GM18867 (cell line): ENCODE results near the gene SLC44A4.
"Not testable (repeated sequence)": the region's sequence is repeated elsewhere in the genome, so short reads cannot be mapped to it uniquely, and the experiment has no call there.

Experiments used
- ATAC-seq: cut with Tn5 transposase; IDR thresholded peaks from one replicate; pipeline ENCODE4 v1.9.1; 2021; ENCODE audit warnings: mild to moderate bottlenecking, moderate library complexity; ENCODE audit not compliant: unreplicated experiment

Gene SLC44A4

DNA sequence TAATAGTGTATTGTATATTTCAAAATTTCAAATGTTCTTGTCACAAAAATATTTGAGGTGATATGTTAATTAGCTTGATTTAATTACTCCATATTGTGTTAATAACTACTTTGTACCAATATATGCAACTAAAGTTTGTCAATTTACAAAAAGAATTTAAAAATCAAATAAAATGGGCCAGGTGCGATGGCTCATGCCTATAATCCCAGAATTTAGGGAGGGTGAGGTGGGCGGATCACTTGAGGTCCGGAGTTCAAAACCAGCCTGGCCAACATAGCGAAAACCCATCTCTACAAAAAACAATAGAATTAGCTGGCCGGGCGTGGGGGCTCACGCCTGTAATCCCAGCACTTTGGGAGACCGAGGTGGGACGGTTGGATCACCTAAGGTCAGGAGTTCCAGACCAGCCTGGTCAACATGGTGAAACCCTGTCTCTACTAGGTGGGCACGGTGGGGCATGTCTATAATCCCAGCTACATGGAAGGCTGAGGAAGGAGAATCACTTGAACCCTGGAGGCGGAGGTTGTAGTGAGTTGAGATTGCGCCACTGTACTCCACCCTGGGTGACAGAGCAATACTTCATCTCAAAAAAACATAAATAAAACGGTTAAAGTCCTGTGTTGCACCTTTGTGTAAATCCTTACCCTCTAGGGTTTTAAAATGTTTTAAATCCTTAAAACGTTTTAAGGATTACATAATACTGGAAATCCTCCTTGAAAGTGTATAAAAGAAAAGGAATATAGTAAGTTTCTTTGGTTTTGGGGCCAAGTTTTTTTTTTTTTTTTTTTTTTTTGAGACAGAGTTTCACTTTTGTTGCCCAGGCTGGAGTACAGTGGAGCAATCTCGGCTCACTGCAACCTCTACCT, 47.2 kb downstream of the SLC44A4 start:
- ATAC-seq = no peak

DNA sequence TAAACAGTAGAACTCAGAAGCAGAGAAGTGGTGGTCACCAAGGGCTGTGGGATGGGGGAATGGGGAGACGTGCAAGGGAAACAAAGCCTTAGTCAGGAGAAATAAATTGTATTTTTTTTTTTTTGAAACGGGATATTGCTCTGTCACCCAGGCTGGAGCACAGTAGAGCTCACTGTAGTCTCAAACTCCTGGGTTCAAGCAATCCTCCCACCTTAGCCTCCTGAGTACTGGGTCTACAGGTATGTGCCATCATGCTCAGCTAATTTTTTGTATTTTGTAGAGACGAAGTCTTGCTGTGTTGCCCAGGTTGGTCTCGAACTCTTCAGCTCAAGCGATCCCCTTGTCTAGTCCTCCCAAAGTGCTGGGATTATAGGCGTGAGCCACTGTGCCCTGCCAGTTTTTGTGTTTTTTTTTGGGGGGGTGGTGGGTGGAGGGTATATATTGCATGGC, 47.9 kb downstream of the SLC44A4 start:
- no peak for ATAC-seq

DNA sequence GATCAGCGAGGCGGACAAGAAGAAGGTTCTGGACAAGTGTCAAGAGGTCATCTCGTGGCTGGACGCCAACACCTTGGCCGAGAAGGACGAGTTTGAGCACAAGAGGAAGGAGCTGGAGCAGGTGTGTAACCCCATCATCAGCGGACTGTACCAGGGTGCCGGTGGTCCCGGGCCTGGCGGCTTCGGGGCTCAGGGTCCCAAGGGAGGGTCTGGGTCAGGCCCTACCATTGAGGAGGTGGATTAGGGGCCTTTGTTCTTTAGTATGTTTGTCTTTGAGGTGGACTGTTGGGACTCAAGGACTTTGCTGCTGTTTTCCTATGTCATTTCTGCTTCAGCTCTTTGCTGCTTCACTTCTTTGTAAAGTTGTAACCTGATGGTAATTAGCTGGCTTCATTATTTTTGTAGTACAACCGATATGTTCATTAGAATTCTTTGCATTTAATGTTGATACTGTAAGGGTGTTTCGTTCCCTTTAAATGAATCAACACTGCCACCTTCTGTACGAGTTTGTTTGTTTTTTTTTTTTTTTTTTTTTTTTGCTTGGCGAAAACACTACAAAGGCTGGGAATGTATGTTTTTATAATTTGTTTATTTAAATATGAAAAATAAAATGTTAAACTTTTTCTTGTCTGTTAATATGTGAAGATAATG, 49.0 kb downstream of the SLC44A4 start:
- ATAC-seq = no peak

DNA sequence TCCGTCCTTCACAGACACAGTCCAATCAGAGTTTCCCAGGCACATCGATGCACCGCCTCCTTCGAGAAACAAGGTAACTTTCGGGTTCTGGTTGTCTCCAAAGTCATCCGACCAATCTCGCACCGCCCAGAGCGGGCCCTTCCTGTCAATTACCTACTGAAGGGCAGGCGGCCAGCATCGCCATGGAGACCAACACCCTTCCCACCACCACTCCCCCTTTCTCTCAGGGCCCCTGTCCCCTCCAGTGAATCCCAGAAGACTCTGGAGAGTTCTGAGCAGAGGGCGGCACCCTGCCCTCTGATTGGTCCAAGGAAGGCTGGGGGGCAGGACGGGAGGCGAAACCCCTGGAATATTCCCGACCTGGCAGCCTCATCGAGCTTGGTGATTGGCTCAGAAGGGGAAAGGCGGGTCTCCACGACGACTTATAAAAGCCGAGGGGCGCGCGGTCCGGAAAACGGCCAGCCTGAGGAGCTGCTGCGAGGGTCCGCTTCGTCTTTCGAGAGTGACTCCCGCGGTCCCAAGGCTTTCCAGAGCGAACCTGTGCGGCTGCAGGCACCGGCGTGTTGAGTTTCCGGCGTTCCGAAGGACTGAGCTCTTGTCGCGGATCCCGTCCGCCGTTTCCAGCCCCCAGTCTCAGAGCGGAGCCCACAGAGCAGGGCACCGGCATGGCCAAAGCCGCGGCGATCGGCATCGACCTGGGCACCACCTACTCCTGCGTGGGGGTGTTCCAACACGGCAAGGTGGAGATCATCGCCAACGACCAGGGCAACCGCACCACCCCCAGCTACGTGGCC, 51.3 kb downstream of the SLC44A4 start, which contains the start of gene HSPA1B:
TSS of gene HSPA1B (plus strand) at position 453 of the 794 bp plus-strand sequence. CDS start at position 666, 213 bp downstream.
- peak; percentile 68 for ATAC-seq

DNA sequence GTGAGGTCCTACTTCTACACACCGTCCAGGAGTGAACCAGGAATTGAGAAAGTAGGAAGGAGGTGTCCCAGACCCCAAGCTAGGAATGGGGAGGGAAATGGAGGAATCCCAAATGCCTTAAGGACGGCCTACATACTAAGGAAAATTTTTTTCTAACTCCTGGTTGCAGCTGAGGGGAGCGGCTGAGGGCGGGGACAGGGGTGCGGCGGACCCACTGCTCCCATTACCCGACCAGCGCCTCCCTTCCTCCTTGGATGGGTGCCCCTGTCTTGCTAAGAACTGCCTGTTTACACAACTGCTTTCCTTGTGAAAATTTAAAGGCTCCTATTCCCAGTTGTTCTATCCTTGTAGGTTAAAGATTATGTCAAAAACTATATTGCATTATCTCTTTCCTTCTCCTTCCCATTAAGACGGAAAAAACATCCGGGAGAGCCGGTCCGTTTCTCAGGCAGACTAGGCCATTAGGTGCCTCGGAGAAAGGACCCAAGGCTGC, 52.0 kb downstream of the SLC44A4 start:
- peak; percentile 13 for ATAC-seq

DNA sequence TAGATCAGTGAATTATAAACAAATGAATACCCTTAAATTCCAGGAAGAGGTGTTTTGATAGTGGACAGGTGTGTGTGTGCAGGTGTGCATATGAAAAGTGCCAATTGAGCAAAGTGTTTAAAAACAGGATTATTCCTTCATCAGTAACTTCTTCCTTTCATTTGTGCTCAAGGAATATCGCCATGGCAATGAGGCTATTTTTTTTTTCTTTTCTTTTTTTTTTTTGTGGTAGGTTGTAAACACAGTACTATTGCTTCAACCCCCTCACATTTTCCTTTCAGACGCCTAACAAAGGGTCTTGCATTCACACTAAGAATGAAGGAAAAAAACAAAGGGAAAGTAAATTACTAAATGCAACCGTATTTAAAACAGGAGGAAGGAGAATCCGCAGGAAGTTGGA, 53.2 kb downstream of the SLC44A4 start:
- no peak for ATAC-seq

DNA sequence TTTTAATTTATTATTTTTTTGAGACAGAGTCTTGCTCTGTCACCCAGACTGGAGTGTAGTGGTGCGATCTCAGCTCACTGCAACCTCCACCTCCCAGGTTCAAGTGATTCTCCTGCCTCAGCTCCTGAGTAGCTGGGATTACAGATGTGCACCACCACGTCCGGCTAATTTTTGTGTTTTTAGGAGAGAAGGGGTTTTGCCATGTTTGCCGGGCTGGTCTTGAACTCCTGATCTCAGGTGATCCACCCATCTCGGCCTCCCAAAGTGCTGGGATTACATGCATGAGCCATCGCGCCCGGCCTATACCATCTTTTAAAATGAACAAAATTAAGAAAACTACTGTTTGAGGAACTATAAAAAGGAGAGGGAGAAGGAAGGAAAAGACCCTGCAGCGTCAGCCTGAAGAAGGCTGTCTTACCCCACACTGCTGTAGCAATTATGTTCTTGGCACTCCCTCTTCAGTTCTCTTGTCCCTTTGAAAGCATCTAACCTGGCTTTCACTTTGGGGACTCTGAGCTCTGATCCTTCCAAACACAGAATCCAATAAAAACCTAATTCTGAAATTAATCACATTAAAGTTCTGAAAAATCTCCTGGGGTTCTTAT, 55.1 kb downstream of the SLC44A4 start:
- not testable (repeated sequence) for ATAC-seq

DNA sequence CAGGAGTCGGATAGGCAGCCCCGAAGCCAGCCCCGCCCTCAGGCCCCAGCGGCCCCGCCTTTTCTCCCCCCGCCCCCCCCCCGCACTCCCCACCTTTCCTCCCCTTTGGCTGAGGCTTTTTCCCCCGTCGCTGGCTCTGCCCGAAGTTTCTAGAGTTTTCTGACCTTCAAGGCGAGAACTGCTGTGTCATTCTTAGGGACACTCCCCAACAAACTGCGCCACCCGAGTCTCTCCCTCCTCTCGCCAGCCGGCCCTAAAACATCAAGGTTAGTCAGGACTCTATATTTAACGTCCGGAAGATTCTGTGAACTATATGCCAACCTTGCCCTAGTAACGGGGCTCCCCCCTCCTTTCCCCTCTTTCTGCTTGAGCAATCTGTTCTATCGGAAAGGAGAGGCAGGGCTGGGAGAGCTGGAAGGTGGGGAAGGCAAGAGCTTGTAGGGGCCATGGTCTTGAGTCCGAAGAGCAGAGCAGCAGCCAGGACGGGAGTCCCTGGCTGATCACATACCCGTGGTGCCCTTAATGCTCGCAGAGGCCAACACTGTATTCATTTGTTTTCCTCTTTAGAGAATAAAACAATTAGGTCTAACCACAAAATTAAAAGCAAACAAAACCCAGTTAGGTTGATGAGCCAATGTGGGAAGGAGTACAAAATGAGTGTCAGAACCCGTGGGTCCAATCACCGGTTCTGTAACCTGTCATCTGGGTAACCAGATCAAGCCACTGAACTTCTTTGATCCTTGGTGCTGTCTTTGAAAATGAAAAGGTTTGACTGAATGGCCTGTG, 56.6 kb downstream of the SLC44A4 start:
- ATAC-seq = peak; percentile 35

DNA sequence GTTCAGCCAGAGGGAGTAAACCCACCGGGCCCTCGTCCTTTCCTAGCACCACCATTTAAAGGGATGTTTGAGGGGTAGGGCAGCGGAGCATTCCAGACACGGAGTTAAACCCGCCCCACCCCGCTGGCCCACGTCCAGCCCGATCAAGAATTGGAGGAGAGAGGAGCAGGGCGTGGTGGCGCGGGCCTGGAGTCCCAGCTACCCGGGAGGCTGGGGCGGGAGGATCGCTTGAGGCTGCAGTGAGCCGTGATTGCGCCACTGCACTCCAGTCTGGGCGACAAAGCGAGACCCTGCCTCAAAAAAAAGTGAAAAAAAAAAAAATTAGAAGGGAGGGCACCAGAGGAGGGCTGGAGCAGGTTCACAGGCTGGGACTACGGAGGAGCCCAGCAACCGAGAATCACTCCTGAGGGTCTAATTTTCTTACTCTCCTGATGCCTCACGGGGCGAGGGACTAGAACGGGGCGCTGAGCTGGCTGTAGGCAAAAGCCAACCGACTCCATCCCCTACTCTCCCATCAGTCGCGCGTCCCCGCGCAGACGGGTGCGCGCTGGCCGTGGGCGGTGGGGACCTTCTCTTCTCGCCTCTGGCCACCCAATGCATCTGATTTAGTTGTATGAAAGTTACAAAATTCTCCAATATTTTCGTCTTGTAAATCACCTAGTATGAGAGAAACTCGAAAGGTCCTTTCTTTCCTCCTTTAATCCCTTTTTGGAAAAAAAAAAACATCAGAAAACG, 57.3 kb downstream of the SLC44A4 start:
- ATAC-seq = peak; percentile 33

DNA sequence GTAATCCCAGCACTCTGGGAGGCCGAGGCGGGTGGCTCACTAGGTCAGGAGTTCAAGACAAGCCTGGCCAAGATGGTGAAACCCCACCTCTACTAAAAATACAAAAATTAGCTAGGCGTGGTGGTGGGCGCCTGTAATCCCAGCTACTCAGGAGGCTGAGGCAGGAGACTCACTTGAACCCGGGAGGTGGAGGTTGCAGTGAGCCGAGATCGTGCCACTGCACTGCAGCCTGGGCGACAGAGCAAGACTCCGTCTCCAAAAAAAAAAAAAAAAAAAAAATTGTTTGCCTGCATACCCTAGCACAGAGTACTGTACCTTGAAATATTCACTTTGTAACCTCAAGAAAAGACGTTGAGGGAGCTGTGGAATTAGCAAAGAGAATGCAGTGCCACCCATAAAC, 58.4 kb downstream of the SLC44A4 start:
- not testable (repeated sequence) for ATAC-seq

DNA sequence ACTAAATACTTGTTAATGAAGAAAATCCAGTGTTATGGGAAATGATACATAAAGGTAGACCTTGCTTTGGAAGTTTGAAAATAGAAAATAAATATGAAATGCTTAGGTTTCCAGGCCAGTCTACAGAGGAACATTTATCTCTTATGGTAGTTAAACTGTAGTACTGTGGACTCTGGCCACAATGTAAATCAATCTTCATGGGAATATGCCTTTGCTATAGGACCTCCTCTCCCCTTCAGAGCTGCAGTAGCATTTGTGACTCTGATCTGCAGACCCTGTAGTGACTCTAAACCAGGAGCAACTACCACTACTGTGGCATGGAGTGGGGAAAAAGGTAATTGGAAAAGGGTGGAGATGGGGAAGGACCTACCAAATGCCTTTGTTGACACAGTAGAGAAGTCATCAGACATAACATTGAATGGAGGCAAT, 58.9 kb downstream of the SLC44A4 start:
- ATAC-seq = no peak

DNA sequence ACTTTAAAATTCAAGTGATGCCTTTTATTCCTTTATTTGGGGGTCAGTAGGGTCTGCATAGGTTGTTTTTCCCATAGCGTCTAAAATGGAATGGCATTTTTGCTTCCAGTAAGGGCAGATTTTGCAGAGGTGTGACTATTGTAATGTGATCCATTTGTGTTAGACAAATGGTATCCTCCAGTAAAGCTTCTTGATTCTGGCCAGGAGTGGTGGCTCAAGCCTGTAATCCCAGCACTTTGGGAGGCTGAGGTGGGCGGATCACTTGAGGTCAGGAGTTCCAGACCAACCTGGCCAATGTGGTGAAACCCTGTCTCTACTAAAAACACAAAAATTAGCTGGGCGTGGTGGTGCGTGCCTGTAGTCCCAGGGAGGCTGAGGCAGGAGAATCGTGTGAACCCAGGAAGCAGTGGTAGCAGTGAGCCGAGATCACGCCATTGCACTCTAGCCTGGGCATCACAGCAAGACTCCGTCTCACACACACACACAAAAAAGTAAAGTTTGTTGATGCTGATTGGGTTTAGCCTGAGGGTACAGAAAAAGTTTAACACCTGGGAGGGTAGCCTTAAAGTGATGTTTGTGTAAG, 60.8 kb downstream of the SLC44A4 start:
- not testable (repeated sequence) for ATAC-seq

DNA sequence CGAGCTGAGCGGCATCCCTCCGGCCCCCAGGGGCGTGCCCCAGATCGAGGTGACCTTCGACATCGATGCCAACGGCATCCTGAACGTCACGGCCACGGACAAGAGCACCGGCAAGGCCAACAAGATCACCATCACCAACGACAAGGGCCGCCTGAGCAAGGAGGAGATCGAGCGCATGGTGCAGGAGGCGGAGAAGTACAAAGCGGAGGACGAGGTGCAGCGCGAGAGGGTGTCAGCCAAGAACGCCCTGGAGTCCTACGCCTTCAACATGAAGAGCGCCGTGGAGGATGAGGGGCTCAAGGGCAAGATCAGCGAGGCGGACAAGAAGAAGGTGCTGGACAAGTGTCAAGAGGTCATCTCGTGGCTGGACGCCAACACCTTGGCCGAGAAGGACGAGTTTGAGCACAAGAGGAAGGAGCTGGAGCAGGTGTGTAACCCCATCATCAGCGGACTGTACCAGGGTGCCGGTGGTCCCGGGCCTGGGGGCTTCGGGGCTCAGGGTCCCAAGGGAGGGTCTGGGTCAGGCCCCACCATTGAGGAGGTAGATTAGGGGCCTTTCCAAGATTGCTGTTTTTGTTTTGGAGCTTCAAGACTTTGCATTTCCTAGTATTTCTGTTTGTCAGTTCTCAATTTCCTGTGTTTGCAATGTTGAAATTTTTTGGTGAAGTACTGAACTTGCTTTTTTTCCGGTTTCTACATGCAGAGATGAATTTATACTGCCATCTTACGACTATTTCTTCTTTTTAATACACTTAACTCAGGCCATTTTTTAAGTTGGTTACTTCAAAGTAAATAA, 61.5 kb downstream of the SLC44A4 start:
- not testable (repeated sequence) for ATAC-seq

DNA sequence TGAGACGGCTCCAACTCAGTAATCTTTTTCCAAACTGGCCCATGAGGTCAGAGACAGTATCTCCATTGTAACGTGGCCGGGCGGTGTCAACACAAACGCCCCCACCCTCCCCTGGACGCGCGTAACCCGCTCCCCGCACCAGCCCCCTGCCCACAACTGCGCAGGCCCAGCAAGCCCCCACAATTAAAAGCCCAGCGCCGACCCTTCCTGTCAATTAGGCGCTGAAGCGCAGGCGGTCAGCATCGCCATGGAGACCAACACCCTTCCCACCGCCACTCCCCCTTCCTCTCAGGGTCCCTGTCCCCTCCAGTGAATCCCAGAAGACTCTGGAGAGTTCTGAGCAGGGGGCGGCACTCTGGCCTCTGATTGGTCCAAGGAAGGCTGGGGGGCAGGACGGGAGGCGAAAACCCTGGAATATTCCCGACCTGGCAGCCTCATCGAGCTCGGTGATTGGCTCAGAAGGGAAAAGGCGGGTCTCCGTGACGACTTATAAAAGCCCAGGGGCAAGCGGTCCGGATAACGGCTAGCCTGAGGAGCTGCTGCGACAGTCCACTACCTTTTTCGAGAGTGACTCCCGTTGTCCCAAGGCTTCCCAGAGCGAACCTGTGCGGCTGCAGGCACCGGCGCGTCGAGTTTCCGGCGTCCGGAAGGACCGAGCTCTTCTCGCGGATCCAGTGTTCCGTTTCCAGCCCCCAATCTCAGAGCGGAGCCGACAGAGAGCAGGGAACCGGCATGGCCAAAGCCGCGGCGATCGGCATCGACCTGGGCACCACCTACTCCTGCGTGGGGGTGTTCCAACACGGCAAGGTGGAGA, 63.6 kb downstream of the SLC44A4 start, which contains the start of the genes HSPA1A and HSPA1L:
TSS of gene HSPA1A (plus strand) at position 519 of the 814 bp plus-strand sequence. CDS start at position 733, 214 bp downstream.
TSS of gene HSPA1L (minus strand) at position 259 of the 814 bp plus-strand sequence. CDS start 3,311 bp downstream, outside the sequence.
- peak; percentile 41 for ATAC-seq

DNA sequence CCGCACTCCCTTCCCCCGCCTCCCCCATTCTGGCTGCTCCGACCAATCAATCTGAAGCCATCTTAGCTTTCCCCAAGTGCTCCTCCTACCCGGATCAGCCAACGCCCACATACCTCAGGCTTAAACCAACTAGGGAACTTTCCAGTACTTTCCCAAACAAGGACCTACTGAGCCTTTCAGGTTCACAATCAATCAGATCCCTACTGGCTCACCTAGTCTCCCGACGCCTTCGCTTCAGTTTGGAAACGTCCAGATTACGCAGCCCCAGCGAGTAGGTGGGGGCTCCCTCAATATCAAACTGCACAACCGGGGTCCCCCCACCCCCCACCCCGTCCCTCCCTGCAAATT, 64.1 kb downstream of the SLC44A4 start:
- ATAC-seq = no peak

DNA sequence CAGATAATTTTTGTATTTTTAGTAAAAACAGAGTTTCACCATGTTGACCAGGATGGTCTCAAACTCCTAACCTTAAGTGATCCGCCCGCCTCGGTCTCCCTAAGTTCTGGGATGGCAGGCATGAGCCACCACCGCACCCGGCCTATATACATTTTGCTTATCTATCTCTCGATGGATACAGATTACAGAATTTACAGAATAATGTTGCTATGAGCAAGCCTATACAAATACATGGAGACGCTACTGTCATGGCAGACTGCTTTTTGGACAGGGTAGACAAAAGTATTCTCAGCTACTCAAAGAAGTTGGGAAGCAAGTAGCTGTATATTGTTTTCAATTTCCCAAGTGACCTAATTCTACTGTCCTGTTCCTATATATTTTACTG, 65.3 kb downstream of the SLC44A4 start:
- no peak for ATAC-seq
